Fibroblast of skin of right biceps (primary cell): Measurements from ENCODE around the gene PER1.
"Not testable (repeated sequence)": the region's sequence is repeated elsewhere in the genome, so short reads cannot be mapped to it uniquely, and the experiment has no call there.

ENCODE experiments used
- DNase-seq: peaks from one replicate; pipeline ENCODE4 v3.0.0-alpha.2; 2013

PER1 gene

GRCh38 chr17:8152112-8152775 lies at the start of gene PER1:
PER1 (minus strand) TSS chr17:8152404; CDS start chr17:8150706, 1,698 bp downstream.
- peak; percentile 94 for DNase-seq

GRCh38 chr17:8192070-8192815 lies 40.0 kb upstream of the PER1 start:
- DNase-seq = peak; percentile 90

- DNase-seq = no peak
Measured at GRCh38 chr17:8190506-8190905, 38.3 kb upstream of the PER1 start.

- peak; percentile 99 for DNase-seq
Measured at GRCh38 chr17:8189711-8190477, 37.7 kb upstream of the PER1 start, which contains the start of gene BORCS6. BORCS6 (minus strand) TSS chr17:8190180; CDS start chr17:8190140, 40 bp downstream.

- DNase-seq = no peak
Measured at GRCh38 chr17:8189041-8189710, 37.0 kb upstream of the PER1 start.

- DNase-seq = no peak
Measured at GRCh38 chr17:8188263-8188839, 36.1 kb upstream of the PER1 start.

GRCh38 chr17:8187517-8188262 lies 35.5 kb upstream of the PER1 start:
- DNase-seq = peak; percentile 100

GRCh38 chr17:8186787-8187516 lies 34.7 kb upstream of the PER1 start:
- peak; percentile 97 for DNase-seq

- DNase-seq = no peak
Measured at GRCh38 chr17:8186446-8186786, 34.2 kb upstream of the PER1 start.

GRCh38 chr17:8185582-8186445 lies 33.6 kb upstream of the PER1 start:
- DNase-seq = peak; percentile 70

GRCh38 chr17:8176998-8177731 lies 25.0 kb upstream of the PER1 start:
- DNase-seq = no peak

- DNase-seq = peak; percentile 84
Measured at GRCh38 chr17:8176197-8176940, 24.2 kb upstream of the PER1 start, which contains the start of gene TMEM107. TMEM107 (minus strand) TSS chr17:8176380; CDS start chr17:8176286, 94 bp downstream.

GRCh38 chr17:8175795-8176196 lies 23.6 kb upstream of the PER1 start:
- DNase-seq = no peak

GRCh38 chr17:8173871-8174322 lies 21.7 kb upstream of the PER1 start:
- DNase-seq = peak; percentile 42

- peak; percentile 99 for DNase-seq
Measured at GRCh38 chr17:8173056-8173870, 21.1 kb upstream of the PER1 start.

- not testable (repeated sequence) for DNase-seq
Measured at GRCh38 chr17:8170186-8170585, 18.0 kb upstream of the PER1 start.

- no peak for DNase-seq
Measured at GRCh38 chr17:8167526-8167925, 15.3 kb upstream of the PER1 start.

GRCh38 chr17:8166731-8167130 lies 14.5 kb upstream of the PER1 start:
- no peak for DNase-seq
